HG03097 (cell line): ENCODE data around the gene PEX1.
"Not testable (repeated sequence)": the region's sequence is repeated elsewhere in the genome, so short reads cannot be mapped to it uniquely, and the experiment has no call there.

ENCODE experiments used
- ATAC-seq: cut with Tn5 transposase; IDR thresholded peaks from one replicate; pipeline ENCODE4 v1.9.1; 2021; ENCODE audit not compliant: unreplicated experiment, low FRiP score

The PEX1 gene

DNA sequence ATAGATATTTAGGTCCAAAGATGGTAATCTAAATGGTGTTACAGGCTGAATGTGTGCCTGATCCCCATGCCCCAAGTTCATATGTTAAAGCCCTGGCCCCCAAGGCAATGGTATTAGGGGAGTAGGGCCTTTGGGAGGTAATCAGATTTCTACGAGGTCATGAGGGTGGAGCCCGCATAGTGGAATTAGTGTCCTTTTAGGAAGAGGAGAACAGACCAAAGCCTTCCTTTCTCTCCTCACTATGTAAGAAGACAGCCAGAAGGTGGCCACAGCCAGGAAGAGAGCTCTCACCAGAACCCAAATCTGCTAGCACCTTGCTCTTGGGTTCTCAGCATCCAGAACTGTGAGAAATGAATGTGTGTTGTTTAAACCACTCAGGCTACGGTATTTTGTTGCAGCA is 65.8 kb downstream of the PEX1 start:
- no peak for ATAC-seq

- no peak for ATAC-seq
Observed at GRCh38 chr7:92461027-92462003, 67.0 kb downstream of the PEX1 start.

GRCh38 chr7:92460510-92460909 is 67.8 kb downstream of the PEX1 start:
- ATAC-seq: no peak

DNA sequence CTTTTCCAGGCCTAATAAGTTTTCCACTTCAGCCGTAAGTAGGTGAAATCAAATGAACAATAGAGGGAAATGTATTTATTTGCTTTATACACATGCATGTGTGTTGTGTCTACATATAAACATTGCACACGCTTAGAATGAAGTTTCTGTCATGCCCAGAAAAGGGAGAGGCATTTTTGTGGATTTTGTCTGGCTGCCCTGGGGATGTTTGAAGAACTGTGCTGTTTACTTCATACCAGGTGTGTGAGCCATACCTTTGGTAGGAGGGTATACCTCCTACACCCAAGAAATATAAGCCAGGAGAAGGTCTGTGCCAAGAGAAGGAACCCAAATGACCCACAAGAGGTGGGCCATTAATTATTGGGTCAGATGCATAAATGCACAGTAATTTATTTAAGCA is 68.2 kb downstream of the PEX1 start:
- no peak for ATAC-seq

- ATAC-seq: no peak
Observed at GRCh38 chr7:92456236-92456635, 72.1 kb downstream of the PEX1 start.

- no peak for ATAC-seq
Observed at GRCh38 chr7:92451645-92452044, 76.7 kb downstream of the PEX1 start.

- ATAC-seq: peak; percentile 33
Observed at GRCh38 chr7:92448205-92448747, 80.0 kb downstream of the PEX1 start.

DNA sequence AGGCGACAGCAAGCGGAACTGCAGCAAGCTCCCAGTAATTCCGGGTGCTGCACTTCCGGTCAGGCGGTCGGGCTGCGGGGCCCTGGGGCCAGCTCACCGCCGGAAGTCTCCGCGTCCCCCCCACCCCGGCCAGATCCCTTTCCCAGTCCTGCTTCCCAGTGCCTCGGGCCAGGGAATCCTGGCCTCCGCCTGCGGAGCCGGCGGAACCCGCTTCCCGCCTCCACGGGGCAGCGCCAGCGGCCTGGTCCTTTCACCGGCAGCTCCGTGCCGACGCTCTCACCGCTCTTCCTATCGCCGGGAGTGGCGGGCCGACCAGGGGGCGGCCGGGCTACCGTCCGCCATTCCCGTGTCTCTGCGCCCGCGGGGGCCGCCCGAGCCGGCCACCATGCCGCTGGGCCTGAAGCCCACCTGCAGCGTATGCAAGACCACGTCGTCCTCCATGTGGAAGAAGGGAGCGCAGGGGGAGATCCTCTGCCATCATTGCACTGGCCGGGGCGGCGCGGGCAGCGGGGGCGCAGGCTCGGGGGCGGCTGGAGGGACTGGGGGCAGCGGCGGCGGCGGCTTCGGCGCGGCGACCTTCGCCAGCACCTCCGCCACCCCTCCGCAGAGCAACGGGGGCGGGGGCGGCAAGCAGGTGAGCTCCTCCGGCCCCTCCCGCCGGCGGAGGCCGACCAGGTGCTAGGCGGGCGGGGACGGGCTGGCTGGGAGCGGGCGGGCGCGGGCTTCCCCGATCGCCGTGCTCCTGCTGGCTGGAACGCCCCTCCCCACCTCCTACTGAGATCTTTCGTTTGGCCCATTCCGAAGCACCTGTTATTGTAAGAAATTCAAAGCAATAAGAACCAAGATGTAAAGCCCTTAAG is 80.7 kb downstream of the PEX1 start, which contains the start of gene GATAD1:
GATAD1 (plus strand) TSS at position 138 of the 860 bp plus-strand sequence; CDS start at position 386, 248 bp downstream.
- peak; percentile 86 for ATAC-seq

DNA sequence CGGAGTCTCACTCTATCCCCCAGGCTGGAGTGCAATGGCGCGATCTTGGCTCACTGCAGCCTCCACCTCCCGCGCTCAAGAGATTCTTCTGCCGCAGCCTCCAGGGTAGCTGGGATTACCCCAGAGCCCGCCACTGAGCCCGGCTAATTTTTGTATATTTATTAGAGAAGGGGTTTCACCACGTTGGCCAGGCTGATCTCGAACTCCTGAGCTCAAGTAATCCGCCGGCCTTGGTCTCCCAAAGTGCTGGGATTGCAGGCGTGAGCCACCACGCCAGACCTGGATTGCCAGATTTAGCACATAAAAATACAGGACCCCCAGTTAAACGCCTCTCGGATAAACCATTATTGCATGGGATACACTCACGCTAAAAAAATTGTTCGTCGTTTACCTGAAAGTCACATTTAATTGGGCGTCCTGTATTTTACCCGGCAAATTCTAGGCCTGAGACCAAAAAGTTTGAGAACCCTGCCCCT is 81.4 kb downstream of the PEX1 start:
- ATAC-seq: no peak

GRCh38 chr7:92442720-92443119 is 85.6 kb downstream of the PEX1 start:
- not testable (repeated sequence) for ATAC-seq

DNA sequence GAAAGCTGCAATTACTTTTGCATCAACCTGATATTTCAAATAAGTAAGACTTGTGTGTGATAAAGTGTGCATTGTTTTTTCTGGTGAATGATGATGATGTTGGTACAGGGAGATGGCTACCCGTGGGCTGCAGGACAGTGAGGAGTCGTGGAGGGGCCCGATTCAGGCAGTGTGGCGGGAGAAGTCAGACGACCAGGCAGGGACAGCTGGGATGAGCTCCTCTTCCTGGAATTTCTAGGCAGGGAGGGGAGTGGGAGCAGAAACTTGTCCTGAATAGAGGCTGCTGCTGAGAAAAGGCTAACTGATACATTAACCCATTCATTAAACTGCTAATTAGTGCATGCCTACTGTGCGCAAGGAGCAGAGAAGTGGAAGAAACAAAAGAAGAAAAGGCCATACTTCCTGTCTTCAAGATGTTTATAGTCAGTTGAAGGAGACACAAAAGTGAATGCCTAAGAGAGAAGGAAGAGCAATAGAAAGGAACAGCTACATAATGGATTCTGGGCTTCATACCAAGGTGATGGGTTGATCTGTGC is 90.3 kb downstream of the PEX1 start:
- ATAC-seq: no peak
